Activated CD4-positive, alpha-beta T cell treated with anti-CD3 and anti-CD28 coated beads, Interleukin-2, amount 10 ng/mL, durations not matched to agents 24 days and 14 days (primary cell): ENCODE measurements around the gene CORO1C. TPM values are rescaled to one million over a fixed set of nuclear protein-coding genes. Genes with fewer than 3 reads are reported as not detected.
"Not testable (repeated sequence)": the region's sequence is repeated elsewhere in the genome, so short reads cannot be mapped to it uniquely, and the experiment has no call there.

Experiments used
- DNase-seq: peaks from one replicate; pipeline ENCODE4 v3.0.0; 2022
- H3K27ac Mint-ChIP-seq: one replicate; pipeline ENCODE4 v1.8.0; 2022; ENCODE audit warnings: mild to moderate bottlenecking, mixed read lengths
- H3K27me3 Mint-ChIP-seq: one replicate; pipeline ENCODE4 v1.8.0; 2022; ENCODE audit warnings: mixed read lengths
- H3K36me3 Mint-ChIP-seq: one replicate; pipeline ENCODE4 v1.8.0; 2022; ENCODE audit warnings: low read depth, mild to moderate bottlenecking, mixed read lengths
- H3K4me1 Mint-ChIP-seq: one replicate; pipeline ENCODE4 v1.8.0; 2021; ENCODE audit warnings: mixed read lengths
- H3K4me3 Mint-ChIP-seq: one replicate; pipeline ENCODE4 v1.8.0; 2022; ENCODE audit warnings: mild to moderate bottlenecking, moderate library complexity, mixed read lengths
- H3K9me3 Mint-ChIP-seq: one replicate; pipeline ENCODE4 v1.8.0; 2021; ENCODE audit warnings: mixed read lengths
- intact Hi-C: fragments of 100-400 bp; cut with micrococcal nuclease; formaldehyde crosslinking; loops from one replicate; pipeline ENCODE4 v1.15.1; 2023
- total RNA-seq: library from RNA; stranded (reverse); gene quantifications from 2 replicates; pipeline ENCODE4 v1.2.3, GENCODE V29; 2022

Gene CORO1C
- total RNA-seq, 1 donor from 2014 or later: 70.1 TPM

DNA sequence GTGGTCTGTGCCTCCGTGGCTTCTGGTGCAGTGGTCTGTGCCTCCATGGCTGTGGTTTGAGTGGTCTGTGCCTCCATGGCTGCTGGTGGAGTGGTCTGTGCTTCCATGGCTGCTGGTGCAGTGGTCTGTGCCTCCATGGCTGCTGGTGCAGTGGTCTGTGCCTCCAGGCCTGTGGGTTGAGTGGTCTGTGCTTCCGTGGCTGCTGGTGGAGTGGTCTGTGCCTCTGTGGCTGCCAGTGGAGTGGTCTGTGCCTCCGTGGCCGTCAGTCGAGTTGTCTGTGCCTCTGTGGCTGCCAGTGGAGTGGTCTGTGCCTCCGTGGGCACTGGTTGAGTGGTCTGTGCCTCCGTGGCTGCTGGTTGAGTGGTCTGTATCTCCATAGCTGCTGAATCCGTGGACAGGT lies 107.7 kb downstream of the CORO1C start:
- H3K27me3 Mint-ChIP-seq: no peaks in the 10 kb centered on the region
- DNase-seq: no peak
- no peaks in the 10 kb centered on the region for H3K9me3 Mint-ChIP-seq
- intact Hi-C loops: no loop called here
- peaks cover 45% of the 10 kb centered on the region for H3K4me1 Mint-ChIP-seq
- H3K36me3 Mint-ChIP-seq: peaks cover 62% of the 10 kb centered on the region
- H3K4me3 Mint-ChIP-seq: no peak overlapping the region
- no peak overlapping the region for H3K27ac Mint-ChIP-seq

- intact Hi-C loops: no loop called here
- peaks cover 62% of the 10 kb centered on the region for H3K36me3 Mint-ChIP-seq
- H3K27me3 Mint-ChIP-seq: no peaks in the 10 kb centered on the region
- no peak for DNase-seq
- peak overlapping the region; percentile 82 for H3K27ac Mint-ChIP-seq
- H3K9me3 Mint-ChIP-seq: no peaks in the 10 kb centered on the region
- no peak overlapping the region for H3K4me3 Mint-ChIP-seq
- peaks cover 45% of the 10 kb centered on the region for H3K4me1 Mint-ChIP-seq
Observed at GRCh38 chr12:108622921-108623514, 108.3 kb downstream of the CORO1C start.

GRCh38 chr12:108622421-108622820 lies 108.9 kb downstream of the CORO1C start:
- Mint-ChIP-seq H3K27ac (peak overlapping the region; percentile 82), H3K36me3 (peaks cover 64% of the 10 kb centered on the region), H3K4me1 (peaks cover 46% of the 10 kb centered on the region), H3K27me3 (no peaks in the 10 kb centered on the region), H3K9me3 (no peaks in the 10 kb centered on the region), H3K4me3 (no peak overlapping the region)
- intact Hi-C loops: no loop called here
- DNase-seq: peak; percentile 77

DNA sequence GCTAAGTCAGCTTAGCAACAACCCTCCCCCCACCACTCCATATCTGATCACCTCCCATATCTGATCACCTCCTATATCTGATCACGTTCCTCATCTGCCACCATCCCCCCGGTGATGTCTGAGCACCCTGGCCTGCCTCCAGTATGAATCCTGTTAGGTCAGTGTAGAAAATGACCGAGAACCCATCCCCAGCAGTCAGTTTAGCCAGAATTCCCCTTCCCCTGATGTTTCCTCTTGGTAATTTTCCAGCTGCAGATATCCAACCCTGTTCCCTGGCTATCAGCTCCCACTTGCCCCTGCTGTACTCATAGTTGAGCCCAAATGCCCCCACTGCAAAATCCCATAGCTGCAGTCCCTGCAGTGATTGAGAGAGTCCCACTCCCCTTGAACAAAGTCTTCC lies 110.2 kb downstream of the CORO1C start:
- DNase-seq: no peak
- no peak overlapping the region for H3K4me3 Mint-ChIP-seq
- H3K36me3 Mint-ChIP-seq: peaks cover 69% of the 10 kb centered on the region
- peak overlapping the region; percentile 62 for H3K27ac Mint-ChIP-seq
- H3K4me1 Mint-ChIP-seq: peaks cover 54% of the 10 kb centered on the region
- peaks cover 6% of the 10 kb centered on the region for H3K9me3 Mint-ChIP-seq
- intact Hi-C loops: no loop called here
- H3K27me3 Mint-ChIP-seq: no peaks in the 10 kb centered on the region

DNA sequence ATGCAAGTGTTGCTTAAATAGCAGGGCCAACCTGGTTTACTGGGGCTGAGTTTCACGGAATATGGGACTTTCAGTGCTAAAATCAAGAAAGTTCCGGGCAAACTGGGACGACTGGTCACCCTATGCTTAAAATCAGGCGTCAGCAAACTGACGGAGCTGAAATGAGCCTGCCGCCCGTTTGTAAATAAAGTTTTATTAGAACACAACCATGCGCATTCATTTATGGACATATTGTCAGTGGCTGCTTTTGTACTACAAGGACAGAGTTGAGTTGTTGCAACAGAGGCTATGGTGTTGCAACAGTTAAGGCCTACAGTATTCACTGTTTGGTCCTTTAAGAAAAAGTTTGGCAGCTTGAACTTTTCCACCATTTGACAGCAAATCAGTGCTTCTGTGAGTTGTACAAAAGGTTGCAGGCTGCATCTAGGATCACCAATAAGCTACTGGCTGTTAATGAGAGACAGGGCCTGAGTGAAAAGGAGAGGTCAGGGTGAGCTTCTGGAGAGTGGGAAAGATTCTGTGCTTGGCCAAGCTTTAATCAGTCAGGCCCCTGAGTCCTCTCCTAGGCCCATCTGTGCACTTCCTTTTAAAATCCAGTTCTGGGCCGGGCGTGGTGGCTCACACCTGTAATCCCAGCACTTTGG lies 111.0 kb downstream of the CORO1C start:
- peak overlapping the region; percentile 61 for H3K27ac Mint-ChIP-seq
- no peak for DNase-seq
- intact Hi-C loops: no loop called here
- no peak overlapping the region for H3K4me3 Mint-ChIP-seq
- H3K27me3 Mint-ChIP-seq: no peaks in the 10 kb centered on the region
- H3K36me3 Mint-ChIP-seq: peaks cover 69% of the 10 kb centered on the region
- peaks cover 50% of the 10 kb centered on the region for H3K4me1 Mint-ChIP-seq
- peaks cover 7% of the 10 kb centered on the region for H3K9me3 Mint-ChIP-seq

DNA sequence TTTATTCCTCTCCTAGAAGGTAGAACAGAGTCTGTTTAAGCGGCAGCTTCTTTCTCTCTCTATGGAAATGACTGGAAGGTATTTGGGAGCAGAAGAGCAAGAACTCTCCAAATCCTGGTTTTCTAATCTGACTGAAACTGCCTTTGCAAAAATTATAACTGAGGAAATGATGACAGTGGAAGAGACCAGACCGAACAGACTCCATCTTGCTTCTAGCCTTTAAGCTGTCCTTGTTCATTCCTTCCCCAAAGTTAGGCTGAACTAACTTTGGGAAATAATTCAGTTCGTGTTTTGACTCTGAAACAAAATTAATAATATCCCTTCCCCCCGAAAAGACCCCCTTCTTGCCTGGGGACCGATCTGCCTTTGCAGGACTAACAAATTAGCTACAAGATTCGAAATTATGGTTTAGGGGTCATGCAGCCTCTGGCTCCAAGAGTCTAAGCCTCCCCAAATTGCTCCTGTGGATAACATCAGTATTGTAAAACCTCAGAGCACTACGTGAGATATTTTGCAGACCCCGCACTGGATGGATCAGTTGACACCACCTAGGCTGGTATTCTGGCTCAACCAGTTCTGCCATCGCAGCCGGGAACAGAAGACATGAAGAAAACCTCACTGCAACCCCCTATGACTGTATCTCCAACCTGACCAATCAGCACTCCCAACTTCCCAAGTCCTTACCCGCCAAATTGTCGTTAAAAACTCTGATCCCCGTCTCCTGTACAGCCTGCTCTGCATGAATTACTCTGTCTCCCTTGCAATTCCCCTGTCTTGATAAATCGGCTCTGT lies 111.8 kb downstream of the CORO1C start:
- peaks cover 7% of the 10 kb centered on the region for H3K9me3 Mint-ChIP-seq
- peaks cover 46% of the 10 kb centered on the region for H3K4me1 Mint-ChIP-seq
- peak overlapping the region; percentile 61 for H3K27ac Mint-ChIP-seq
- H3K36me3 Mint-ChIP-seq: peaks cover 65% of the 10 kb centered on the region
- no peak overlapping the region for H3K4me3 Mint-ChIP-seq
- intact Hi-C loops: loop anchor here (5.0 kb wide), 1 partner anchor 102 kb away; the partner anchor contains the start of gene FICD
- no peaks in the 10 kb centered on the region for H3K27me3 Mint-ChIP-seq
- DNase-seq: no peak

- Mint-ChIP-seq H3K4me1 (peaks cover 50% of the 10 kb centered on the region), H3K36me3 (peaks cover 64% of the 10 kb centered on the region)
- DNase-seq, H3K9me3 Mint-ChIP-seq, H3K27me3 Mint-ChIP-seq, H3K4me3 Mint-ChIP-seq, H3K27ac Mint-ChIP-seq: not testable (repeated sequence)
- intact Hi-C loops: loop anchor here (1.0 to 5.0 kb wide), 3 partner anchors 9 to 102 kb away; partner anchors contain the start of gene FICD
Observed at GRCh38 chr12:108618953-108619274, 112.4 kb downstream of the CORO1C start.

- peaks cover 7% of the 10 kb centered on the region for H3K9me3 Mint-ChIP-seq
- H3K4me3 Mint-ChIP-seq: no peak overlapping the region
- peaks cover 58% of the 10 kb centered on the region for H3K36me3 Mint-ChIP-seq
- H3K27ac Mint-ChIP-seq: peak overlapping the region; percentile 83
- peaks cover 50% of the 10 kb centered on the region for H3K4me1 Mint-ChIP-seq
- no peaks in the 10 kb centered on the region for H3K27me3 Mint-ChIP-seq
- intact Hi-C loops: loop anchor here (1.0 to 5.0 kb wide), 3 partner anchors 10 to 101 kb away; partner anchors contain the start of gene FICD
- peak; percentile 93 for DNase-seq
Observed at GRCh38 chr12:108618079-108618952, 113.0 kb downstream of the CORO1C start.

- H3K27me3 Mint-ChIP-seq: no peaks in the 10 kb centered on the region
- H3K4me3 Mint-ChIP-seq: peak overlapping the region; percentile 60
- peaks cover 50% of the 10 kb centered on the region for H3K4me1 Mint-ChIP-seq
- intact Hi-C loops: loop anchor here (1.0 to 5.0 kb wide), 5 partner anchors 16 to 186 kb away; partner anchors contain the start of genes FICD and SELPLG
- DNase-seq: peak; percentile 92
- H3K36me3 Mint-ChIP-seq: peaks cover 48% of the 10 kb centered on the region
- H3K9me3 Mint-ChIP-seq: peaks cover 7% of the 10 kb centered on the region
- H3K27ac Mint-ChIP-seq: peak overlapping the region; percentile 93
Observed at GRCh38 chr12:108616941-108617858, 114.1 kb downstream of the CORO1C start.

DNA sequence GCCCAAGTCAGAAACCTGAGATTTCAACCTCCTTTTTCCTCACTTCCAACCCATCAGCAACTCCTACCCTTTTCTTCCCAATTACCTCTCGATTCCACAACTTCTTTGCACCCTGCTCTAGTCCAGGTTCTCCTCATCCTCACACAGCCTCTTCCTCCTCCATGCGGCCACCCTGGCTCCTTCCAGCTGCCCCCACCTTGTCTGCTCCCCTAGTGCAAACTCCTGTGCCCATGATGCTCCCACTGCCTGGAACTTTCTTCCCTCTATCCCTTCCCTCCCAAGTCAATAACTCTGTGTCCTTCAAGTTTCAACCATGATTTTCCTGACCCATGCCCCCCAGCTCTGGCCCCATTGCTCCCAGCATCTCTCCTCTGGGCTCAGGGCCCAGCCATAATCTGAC lies 115.0 kb downstream of the CORO1C start:
- DNase-seq: no peak
- H3K4me3 Mint-ChIP-seq: peak overlapping the region; percentile 59
- H3K27me3 Mint-ChIP-seq: no peaks in the 10 kb centered on the region
- peaks cover 41% of the 10 kb centered on the region for H3K36me3 Mint-ChIP-seq
- H3K9me3 Mint-ChIP-seq: peaks cover 7% of the 10 kb centered on the region
- H3K4me1 Mint-ChIP-seq: peaks cover 53% of the 10 kb centered on the region
- peak overlapping the region; percentile 93 for H3K27ac Mint-ChIP-seq
- intact Hi-C loops: loop anchor here (2.0 to 5.0 kb wide), 2 partner anchors 16 to 99 kb away; partner anchors contain the start of genes FICD and SELPLG

DNA sequence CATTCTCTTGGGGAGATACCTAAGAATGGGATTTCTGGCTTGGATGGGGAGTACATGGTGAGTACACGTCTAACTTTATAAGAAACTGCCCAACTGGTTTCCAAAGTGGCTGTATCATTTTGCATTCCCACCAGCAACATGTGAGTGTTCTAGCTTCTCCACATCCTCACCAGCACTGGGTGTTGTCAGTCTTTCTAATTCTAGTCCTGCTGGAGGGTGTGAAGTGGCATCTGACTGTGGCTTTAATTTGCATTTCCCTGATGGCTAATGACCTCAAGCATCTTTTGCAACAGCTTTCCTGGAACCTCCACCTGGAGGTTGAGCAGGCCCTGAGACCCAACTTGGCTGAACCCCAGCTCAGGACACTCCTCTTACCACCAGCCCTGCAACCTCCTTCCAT lies 115.4 kb downstream of the CORO1C start:
- Mint-ChIP-seq H3K36me3 (peaks cover 38% of the 10 kb centered on the region), H3K4me3 (no peak overlapping the region), H3K27ac (peak overlapping the region; percentile 93), H3K9me3 (peaks cover 7% of the 10 kb centered on the region), H3K4me1 (peaks cover 50% of the 10 kb centered on the region), H3K27me3 (no peaks in the 10 kb centered on the region)
- intact Hi-C loops: loop anchor here (2.0 to 5.0 kb wide), 2 partner anchors 17 to 99 kb away; partner anchors contain the start of genes FICD and SELPLG
- DNase-seq: no peak

- intact Hi-C loops: loop anchor here (5.0 kb wide), 1 partner anchor 97 kb away; the partner anchor contains the start of gene FICD
- Mint-ChIP-seq H3K36me3 (peaks cover 28% of the 10 kb centered on the region), H3K27me3 (peaks cover 3% of the 10 kb centered on the region), H3K27ac (peak overlapping the region; percentile 10), H3K4me3 (no peak overlapping the region), H3K9me3 (peaks cover 7% of the 10 kb centered on the region), H3K4me1 (peaks cover 44% of the 10 kb centered on the region)
- DNase-seq: no peak
Observed at GRCh38 chr12:108614639-108615038, 116.7 kb downstream of the CORO1C start.
